Astrocyte of the spinal cord (primary cell): ENCODE data around the gene SHROOM3.

ENCODE experiments used
- DNase-seq: peaks from one replicate; pipeline ENCODE4 v3.0.0; 2011; ENCODE audit warnings: low read depth, low spot score
- H3K4me3 ChIP-seq: 2 replicates; pipeline ENCODE4 v1.5.1; 2011; ENCODE audit warnings: low read depth, mild to moderate bottlenecking, low read length, moderate library complexity
- in situ Hi-C: cut with HindIII; loops from 2 replicates; pipeline ENCODE4 v1.10.0; 2017; ENCODE audit warnings: low sequenced_read_pairs
- TF ChIP-seq, protein P1 (sequence below): IDR thresholded peaks from 2 replicates; pipeline ENCODE4 v1.5.1; 2012; ENCODE audit warnings: low read depth, mild to moderate bottlenecking, low read length, inconsistent platforms

The SHROOM3 gene

GRCh38 chr4:76564123-76564915 lies 129.3 kb downstream of the SHROOM3 start:
- in situ Hi-C loops = no loop called here
- peak; percentile 40 for DNase-seq
- H3K4me3 ChIP-seq = no peak overlapping the region
- TF ChIP-seq, protein P1, sequence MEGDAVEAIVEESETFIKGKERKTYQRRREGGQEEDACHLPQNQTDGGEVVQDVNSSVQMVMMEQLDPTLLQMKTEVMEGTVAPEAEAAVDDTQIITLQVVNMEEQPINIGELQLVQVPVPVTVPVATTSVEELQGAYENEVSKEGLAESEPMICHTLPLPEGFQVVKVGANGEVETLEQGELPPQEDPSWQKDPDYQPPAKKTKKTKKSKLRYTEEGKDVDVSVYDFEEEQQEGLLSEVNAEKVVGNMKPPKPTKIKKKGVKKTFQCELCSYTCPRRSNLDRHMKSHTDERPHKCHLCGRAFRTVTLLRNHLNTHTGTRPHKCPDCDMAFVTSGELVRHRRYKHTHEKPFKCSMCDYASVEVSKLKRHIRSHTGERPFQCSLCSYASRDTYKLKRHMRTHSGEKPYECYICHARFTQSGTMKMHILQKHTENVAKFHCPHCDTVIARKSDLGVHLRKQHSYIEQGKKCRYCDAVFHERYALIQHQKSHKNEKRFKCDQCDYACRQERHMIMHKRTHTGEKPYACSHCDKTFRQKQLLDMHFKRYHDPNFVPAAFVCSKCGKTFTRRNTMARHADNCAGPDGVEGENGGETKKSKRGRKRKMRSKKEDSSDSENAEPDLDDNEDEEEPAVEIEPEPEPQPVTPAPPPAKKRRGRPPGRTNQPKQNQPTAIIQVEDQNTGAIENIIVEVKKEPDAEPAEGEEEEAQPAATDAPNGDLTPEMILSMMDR = no peak

DNA sequence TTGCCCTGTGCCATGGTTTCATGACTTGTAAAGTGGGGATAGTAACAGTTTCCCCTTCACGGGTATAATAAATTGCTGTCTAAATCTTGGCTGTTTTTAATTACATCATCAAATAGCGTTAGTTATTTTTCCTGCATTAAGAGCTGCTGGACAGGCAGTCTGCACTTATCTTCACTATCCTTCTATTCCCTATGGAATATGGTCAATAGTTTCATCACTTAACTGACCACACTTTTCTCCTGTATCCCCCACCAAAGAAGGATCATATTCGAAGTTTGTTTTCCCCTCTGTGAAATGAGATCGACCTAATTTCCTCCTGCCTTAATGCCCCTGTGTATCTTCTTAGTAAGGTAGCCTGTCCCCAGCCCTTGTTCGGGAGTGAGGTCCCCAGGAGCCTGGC lies 133.2 kb downstream of the SHROOM3 start:
- DNase-seq = no peak
- in situ Hi-C loops = no loop called here
- TF ChIP-seq, protein P1 = no peak
- no peak overlapping the region for H3K4me3 ChIP-seq

DNA sequence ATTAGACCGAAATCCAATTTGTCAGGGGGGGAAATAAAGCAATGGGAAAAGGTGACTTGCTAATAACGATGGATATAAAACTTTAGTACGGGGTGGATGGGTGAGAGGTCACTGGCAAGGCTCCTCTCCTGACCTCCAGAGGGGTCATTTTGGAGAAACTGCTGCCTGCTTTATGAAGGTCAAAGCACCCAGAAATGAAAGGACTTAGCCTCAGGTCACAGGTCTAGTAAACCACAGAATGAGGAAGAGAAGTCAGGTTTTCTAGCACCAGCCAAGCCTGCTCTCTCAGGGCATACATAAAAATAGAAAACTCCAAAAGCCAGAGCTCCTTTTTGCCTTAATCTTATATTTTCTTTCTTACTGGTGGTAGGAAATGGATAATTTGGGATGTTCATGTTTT lies 134.2 kb downstream of the SHROOM3 start:
- TF ChIP-seq, protein P1 = no peak
- in situ Hi-C loops = no loop called here
- H3K4me3 ChIP-seq = no peak overlapping the region
- no peak for DNase-seq

DNA sequence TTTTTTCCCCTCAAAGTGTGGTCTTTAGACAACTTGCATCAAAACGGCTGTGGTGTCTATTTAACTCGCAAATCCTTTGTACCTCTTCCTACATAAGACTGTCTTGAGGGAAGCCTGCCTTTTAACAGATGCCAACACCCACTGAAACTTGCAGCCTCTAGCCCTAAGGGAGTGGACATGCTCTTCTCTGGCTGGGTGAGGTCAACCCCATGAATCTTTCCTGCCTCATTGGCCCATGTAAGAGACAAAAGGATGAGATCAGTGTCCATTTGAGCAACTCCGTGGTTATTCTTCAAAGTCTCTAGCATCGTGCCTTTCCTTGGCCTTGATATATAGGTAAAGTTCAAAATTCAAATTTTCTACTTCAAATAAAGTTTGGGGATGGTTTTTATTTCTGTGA lies 134.7 kb downstream of the SHROOM3 start:
- H3K4me3 ChIP-seq = no peak overlapping the region
- no peak for DNase-seq
- TF ChIP-seq, protein P1 = no peak
- in situ Hi-C loops = no loop called here

DNA sequence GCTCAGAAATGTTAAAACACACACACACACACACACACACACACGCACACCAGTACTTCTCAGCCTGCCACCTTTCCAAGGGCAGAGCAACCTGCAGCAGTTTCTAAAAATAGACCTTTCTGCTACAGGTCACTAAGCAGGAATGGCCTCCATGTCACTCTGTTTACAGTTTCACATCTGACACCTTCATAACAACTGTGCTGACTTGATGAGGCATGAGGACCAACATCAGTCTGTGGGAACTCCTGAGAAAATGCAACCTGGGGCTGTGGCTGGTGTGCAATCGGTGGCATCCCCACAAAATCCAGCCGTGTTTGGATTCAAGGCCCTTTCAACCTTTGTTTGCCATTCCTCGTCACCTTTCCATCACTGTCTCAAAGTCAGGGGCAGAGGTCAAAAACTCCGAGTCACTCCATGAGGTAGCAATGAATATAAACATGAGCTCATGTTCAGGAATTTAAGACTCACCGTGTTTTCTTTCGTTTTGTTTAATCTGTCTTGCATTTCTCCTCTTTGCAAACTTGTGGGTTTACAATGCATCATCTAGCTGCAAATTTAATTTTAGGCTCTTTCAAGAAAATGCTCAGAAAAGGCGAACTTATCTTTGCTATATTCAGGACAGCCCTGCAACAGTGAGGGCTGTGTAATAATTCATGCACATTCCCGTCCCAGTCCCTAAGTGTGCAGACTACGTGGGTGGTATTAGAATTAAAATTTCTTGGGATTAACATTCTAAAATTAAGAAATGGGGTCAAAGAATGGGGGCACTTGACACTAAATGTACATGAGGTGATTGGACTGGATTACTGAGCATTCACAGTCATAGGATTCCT lies 135.3 kb downstream of the SHROOM3 start:
- in situ Hi-C loops = no loop called here
- TF ChIP-seq, protein P1 = no peak
- DNase-seq = peak; percentile 78
- H3K4me3 ChIP-seq = no peak overlapping the region

DNA sequence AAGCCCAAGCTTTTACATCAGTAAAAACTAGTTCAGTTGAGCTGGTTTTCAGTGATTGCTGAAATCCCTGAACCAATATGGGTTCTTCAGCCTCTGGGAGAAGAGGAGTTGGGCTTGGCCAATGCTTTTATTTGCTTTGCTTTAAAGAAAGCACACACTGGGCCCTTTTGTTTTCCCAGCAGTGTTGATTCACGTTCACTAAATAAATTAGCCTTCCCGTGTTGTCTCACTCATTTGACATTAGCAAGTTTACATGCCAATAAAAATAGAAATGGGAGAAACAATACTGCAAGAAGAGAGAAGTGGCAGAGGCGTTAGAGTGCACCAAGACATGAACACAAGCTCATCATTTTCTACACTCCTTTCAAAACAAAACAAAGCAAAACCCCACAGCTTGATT lies 136.2 kb downstream of the SHROOM3 start:
- TF ChIP-seq, protein P1 = no peak
- no peak overlapping the region for H3K4me3 ChIP-seq
- DNase-seq = no peak
- in situ Hi-C loops = no loop called here
